Stimulated activated CD8-positive, alpha-beta memory T cell treated with anti-CD3 and anti-CD28 coated beads, Interleukin-12 subunit alpha, Interleukin-12 subunit beta, amount 100 ng/mL, for 1 hour (primary cell): ENCODE results near the gene CNTRL.
A peak's percentile ranks its signal among the peaks of the same experiment; 100 is the strongest.
"Not testable (repeated sequence)": the region's sequence is repeated elsewhere in the genome, so short reads cannot be mapped to it uniquely, and the experiment has no call there.

Source experiments
- DNase-seq: peaks from one replicate; pipeline ENCODE4 v3.0.0-alpha.2; 2020; ENCODE audit warnings: low read depth

CNTRL gene

DNA sequence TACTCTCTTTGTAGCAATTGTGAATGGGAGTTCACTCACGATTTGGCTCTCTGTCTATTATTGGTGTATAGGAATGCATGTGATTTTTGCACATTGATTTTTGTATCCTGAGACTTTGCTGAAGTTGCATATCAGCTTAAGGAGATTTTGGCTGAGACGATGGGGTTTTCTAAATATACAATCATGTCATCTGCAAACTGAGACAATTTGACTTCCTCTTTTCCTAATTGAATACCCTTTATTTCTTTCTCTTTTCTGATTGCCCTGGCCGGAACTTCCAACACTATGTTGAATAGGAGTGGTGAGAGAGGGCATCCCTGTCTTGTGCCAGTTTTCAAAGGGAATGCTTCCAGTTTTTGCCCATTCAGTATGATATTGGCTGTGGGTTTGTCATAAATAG is 54.6 kb downstream of the CNTRL start:
- DNase-seq, result not testable (repeated sequence)

DNA sequence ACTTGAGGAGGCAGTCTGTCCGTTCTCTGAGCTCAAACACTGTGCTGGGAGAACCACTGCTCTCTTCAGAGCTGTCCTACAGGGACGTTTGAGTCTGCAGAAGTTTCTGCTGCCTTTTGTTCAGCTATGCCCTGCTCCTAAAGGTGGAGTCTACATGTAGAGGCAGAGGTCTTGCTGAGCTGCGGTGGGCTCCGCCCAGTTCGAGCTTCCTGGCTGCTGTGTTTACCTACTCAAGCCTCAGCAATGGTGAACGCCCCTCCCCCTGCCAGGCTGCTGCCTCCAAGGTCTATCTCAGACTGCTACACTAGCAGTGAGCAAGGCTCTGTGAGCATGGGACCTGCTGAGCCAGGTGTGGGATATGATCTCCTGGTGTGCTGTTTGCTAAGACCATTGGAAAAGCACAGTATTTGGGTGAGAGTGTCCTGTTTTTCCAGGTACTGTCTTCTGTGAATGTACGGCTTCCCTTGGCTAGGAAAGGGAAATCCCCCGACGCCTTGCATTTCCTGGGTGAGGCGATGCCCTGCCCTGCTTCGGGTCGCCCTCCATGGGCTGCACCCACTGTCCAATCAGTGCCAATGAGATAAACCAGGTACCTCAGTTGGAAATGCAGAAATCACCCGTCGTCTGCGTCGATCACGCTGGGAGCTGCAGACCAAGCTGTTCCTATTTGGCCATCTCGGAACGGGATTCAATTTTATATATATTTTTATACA is 58.5 kb downstream of the CNTRL start:
- DNase-seq, result peak; percentile 49

- DNase-seq, result no peak
Observed at GRCh38 chr9:121135642-121136041, 60.9 kb downstream of the CNTRL start.

DNA sequence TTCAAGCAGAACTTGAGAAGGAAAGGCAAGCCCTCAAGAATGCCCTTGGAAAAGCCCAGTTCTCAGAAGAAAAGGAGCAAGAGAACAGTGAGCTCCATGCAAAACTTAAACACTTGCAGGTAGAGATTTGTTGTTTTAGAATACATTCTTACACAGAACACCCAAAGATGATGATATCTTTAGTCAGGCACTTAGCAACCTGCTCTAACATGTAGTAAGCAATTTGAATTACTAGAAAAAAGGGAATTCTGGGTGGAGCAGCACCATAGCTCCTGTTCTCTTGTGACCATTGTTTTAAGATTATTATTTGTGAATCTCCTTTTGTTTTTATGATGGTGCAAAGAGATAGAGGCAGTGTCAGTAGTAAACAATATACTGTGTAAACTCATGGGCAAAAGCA is 63.8 kb downstream of the CNTRL start:
- DNase-seq, result no peak

- DNase-seq, result no peak
Observed at GRCh38 chr9:121138973-121139372, 64.2 kb downstream of the CNTRL start.

- no peak for DNase-seq
Observed at GRCh38 chr9:121140162-121140561, 65.4 kb downstream of the CNTRL start.

DNA sequence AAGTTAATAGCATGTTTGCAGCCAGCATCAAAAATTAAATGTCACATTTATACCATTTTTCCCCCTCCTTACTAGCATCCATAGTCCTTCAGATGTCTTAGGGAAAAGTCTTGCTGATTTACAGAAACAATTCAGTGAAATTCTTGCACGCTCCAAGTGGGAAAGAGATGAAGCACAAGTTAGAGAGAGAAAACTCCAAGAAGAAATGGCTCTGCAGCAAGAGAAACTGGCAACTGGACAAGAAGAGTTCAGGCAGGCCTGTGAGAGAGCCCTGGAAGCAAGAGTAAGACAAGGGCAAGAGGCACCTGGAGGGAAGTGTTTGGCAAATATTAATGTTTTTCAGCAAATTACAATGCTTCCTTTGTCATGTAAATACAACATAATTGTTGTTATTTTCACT is 66.6 kb downstream of the CNTRL start:
- no peak for DNase-seq

GRCh38 chr9:121141706-121142105 is 67.0 kb downstream of the CNTRL start:
- DNase-seq, result no peak

GRCh38 chr9:121143771-121144170 is 69.0 kb downstream of the CNTRL start:
- DNase-seq, result no peak

DNA sequence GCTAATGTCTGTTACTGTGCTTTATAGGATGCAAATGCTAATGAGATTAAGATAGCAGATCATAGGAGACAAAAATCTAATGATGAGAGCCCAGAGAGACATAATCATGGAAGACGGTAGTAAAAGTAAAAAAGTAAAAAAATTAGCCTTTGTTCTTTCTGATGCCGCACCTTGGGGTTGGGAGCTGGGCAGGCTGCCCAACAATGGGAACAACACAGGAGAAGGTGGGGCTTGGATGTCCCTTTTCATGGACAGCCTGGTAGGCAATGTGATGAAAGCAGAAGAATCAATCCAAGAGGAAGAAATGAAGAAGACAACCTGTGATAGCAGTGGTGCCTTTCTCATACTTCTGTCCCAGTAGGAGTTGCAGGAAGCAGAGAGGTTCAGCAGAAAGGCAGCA is 69.7 kb downstream of the CNTRL start:
- no peak for DNase-seq

DNA sequence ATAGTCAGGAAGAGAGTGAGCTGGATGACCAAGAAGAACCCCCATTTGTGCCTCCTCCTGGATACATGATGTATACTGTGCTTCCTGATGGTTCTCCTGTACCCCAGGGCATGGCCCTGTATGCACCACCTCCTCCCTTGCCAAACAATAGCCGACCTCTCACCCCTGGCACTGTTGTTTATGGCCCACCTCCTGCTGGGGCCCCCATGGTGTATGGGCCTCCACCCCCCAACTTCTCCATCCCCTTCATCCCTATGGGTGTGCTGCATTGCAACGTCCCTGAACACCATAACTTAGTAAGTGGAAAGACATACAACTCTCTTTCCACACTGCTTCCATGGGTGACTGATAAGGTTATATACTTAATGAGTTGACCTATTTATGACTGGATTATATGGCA is 75.4 kb downstream of the CNTRL start:
- DNase-seq, result no peak

- DNase-seq, result no peak
Observed at GRCh38 chr9:121153642-121154041, 78.9 kb downstream of the CNTRL start.

DNA sequence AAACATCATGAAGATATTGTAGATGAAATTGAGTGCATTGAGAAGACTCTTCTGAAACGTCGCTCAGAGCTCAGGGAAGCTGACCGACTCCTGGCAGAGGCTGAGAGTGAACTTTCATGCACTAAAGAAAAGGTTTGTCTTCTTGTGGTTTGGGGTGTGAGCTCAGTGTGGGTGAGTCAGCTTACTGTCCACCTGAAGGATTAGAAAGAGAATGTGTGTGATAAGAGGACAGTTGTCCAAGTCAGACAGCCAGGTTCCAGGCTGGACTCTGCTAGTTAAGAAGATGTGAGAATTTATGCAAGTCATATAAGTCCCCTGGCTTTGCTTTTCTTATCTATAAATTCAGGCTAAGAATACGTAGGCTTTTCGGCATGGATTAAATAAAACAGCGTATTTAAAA is 80.0 kb downstream of the CNTRL start:
- no peak for DNase-seq

DNA sequence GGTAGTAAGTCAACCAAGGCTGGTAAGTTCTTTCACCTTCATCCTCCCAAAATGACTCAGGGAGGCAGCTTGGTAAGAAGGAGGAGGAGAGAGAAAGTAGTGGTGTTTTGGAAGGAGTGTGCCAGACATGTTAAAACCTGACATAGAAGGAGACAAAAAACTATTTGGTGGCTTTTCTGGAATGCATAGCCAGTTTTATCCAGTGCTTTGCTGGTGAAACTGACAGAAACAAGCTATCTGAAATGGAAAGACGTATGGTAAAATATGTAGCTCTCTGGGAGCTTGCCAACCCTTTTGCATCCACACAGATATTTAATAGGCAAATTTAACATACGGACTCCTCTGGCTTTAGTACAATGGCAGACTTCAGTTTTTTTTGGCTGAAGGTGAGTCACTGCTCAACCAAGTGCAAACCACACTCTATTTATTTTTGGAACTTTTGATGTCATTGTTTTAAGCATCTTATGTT is 81.5 kb downstream of the CNTRL start:
- DNase-seq, result no peak

- DNase-seq, result no peak
Observed at GRCh38 chr9:121157939-121158338, 83.2 kb downstream of the CNTRL start.

GRCh38 chr9:121160025-121160424 is 85.3 kb downstream of the CNTRL start:
- no peak for DNase-seq

- DNase-seq, result no peak
Observed at GRCh38 chr9:121168052-121168451, 93.3 kb downstream of the CNTRL start.

DNA sequence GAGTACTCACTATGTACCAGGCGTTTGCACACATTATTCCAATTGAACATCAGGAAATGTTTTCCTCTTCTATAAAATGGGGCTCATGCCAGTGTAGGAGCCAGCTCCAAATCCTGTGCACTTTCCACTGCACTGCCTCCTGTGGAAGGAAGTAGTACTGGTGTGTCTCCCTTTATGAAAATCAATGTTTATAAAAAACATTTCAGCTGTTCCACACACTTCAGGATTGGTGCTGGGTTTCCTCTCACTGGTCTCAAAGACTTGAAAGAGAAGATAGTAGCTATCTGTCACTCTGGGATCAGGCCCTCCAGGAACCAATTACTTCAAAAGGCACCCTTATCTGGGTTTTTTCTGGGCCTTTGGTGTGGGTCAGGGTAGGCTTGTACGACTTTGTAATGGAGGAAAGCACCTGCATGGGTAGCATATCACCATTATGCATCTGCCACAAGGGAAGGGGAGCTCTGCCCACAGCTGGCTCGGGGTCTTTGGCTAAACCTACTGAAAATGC is 94.4 kb downstream of the CNTRL start:
- no peak for DNase-seq

DNA sequence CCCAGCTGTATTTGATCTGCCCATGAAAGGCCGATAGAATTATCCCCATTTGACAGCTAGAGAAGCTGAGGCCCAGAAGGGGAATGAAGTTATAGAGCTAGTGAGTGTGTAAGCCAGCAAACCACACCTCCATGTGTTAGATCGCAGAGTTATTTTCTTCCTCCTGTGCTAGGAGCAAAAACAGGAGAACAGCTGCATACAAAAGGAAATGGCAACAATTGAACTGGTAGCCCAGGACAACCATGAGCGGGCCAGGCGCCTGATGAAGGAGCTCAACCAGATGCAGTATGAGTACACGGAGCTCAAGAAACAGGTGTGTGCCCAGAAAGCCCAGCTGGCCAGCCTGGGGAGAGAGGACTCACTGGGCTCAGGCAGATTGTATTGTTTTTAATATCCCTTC is 96.5 kb downstream of the CNTRL start:
- no peak for DNase-seq

GRCh38 chr9:121172726-121173487 is 98.2 kb downstream of the CNTRL start:
- DNase-seq, result no peak

- no peak for DNase-seq
Observed at GRCh38 chr9:121173501-121173900, 98.7 kb downstream of the CNTRL start.

GRCh38 chr9:121178676-121179372 is 104.1 kb downstream of the CNTRL start:
- DNase-seq, result no peak

GRCh38 chr9:121179373-121179721 is 104.6 kb downstream of the CNTRL start:
- DNase-seq, result not testable (repeated sequence)
